ENCODE data around the gene C3. TPM values are rescaled to one million over a fixed set of nuclear protein-coding genes. Genes with fewer than 3 reads are reported as not detected.

The C3 gene
- total and polyA plus RNA-seq, 2 of the 13 experiments (the other 11 are each of a cell fraction or from before 2014, with no cell fraction given): 1,455 to 6,272 TPM

DNA sequence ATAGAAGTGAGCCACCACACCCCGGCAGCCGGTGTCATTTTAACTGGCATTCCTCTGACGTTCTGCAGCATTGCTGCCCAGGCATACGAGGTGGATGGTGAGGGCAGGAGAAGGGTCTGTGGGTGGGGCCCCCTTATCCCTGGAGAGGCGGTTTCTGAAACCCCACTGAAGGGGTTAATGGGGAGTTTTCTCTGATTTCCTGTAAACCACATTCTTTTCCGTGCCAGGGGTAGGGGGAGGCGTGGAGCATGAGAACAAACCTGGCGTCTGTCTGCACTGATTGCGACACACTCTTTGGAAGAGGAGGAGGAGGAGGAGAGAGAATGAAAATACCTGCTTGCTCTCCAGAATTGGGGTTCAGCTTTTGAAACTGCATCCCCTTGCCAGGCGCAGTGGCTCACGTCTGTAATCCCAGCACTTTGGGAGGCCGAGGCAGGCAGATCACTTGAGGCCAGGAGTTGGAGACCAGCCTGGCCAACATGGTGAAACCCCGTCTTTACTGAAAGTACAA, 2.7 kb upstream of the C3 start (continued):
- TF ChIP-seq, protein P1, sequence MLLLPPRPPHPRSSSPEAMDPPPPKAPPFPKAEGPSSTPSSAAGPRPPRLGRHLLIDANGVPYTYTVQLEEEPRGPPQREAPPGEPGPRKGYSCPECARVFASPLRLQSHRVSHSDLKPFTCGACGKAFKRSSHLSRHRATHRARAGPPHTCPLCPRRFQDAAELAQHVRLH (CRISPR knock-in tag; IDR thresholded peaks at IDR 0.05; ENCODE audit: borderline replicate concordance, low read depth): 0 out of 2 replicates have a peak, but pooled peaks have one; percentile 34
- peak; percentile 15; the same call in 1 of the 2 replicates for TF ChIP-seq NFKB2 (CRISPR knock-in tag; IDR thresholded peaks at IDR 0.05; ENCODE audit: borderline replicate concordance)
- TF ChIP-seq RARG (CRISPR knock-in tag; IDR thresholded peaks at IDR 0.05; ENCODE audit: low read depth): no peak
- TF ChIP-seq REL (CRISPR knock-in tag; conservative IDR thresholded peaks at IDR 0.05): no peak
- TF ChIP-seq CEBPG (CRISPR knock-in tag; IDR thresholded peaks at IDR 0.05): peak; percentile 99
- no peak for TF ChIP-seq ZNF616 (CRISPR knock-in tag; IDR thresholded peaks at IDR 0.05; ENCODE audit: low read depth)
- TF ChIP-seq, protein P2, sequence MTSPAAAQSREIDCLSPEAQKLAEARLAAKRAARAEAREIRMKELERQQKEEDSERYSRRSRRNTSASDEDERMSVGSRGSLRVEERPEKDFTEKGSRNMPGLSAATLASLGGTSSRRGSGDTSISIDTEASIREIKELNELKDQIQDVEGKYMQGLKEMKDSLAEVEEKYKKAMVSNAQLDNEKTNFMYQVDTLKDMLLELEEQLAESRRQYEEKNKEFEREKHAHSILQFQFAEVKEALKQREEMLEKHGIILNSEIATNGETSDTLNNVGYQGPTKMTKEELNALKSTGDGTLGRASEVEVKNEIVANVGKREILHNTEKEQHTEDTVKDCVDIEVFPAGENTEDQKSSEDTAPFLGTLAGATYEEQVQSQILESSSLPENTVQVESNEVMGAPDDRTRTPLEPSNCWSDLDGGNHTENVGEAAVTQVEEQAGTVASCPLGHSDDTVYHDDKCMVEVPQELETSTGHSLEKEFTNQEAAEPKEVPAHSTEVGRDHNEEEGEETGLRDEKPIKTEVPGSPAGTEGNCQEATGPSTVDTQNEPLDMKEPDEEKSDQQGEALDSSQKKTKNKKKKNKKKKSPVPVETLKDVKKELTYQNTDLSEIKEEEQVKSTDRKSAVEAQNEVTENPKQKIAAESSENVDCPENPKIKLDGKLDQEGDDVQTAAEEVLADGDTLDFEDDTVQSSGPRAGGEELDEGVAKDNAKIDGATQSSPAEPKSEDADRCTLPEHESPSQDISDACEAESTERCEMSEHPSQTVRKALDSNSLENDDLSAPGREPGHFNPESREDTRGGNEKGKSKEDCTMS (CRISPR knock-in tag; conservative IDR thresholded peaks at IDR 0.05): no peak
- TF ChIP-seq, protein P3, sequence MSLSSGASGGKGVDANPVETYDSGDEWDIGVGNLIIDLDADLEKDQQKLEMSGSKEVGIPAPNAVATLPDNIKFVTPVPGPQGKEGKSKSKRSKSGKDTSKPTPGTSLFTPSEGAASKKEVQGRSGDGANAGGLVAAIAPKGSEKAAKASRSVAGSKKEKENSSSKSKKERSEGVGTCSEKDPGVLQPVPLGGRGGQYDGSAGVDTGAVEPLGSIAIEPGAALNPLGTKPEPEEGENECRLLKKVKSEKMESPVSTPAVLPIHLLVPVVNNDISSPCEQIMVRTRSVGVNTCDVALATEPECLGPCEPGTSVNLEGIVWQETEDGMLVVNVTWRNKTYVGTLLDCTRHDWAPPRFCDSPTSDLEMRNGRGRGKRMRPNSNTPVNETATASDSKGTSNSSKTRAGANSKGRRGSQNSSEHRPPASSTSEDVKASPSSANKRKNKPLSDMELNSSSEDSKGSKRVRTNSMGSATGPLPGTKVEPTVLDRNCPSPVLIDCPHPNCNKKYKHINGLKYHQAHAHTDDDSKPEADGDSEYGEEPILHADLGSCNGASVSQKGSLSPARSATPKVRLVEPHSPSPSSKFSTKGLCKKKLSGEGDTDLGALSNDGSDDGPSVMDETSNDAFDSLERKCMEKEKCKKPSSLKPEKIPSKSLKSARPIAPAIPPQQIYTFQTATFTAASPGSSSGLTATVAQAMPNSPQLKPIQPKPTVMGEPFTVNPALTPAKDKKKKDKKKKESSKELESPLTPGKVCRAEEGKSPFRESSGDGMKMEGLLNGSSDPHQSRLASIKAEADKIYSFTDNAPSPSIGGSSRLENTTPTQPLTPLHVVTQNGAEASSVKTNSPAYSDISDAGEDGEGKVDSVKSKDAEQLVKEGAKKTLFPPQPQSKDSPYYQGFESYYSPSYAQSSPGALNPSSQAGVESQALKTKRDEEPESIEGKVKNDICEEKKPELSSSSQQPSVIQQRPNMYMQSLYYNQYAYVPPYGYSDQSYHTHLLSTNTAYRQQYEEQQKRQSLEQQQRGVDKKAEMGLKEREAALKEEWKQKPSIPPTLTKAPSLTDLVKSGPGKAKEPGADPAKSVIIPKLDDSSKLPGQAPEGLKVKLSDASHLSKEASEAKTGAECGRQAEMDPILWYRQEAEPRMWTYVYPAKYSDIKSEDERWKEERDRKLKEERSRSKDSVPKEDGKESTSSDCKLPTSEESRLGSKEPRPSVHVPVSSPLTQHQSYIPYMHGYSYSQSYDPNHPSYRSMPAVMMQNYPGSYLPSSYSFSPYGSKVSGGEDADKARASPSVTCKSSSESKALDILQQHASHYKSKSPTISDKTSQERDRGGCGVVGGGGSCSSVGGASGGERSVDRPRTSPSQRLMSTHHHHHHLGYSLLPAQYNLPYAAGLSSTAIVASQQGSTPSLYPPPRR (CRISPR knock-in tag; IDR thresholded peaks at IDR 0.05; ENCODE audit: borderline replicate concordance): peak; percentile 64; the same call in 1 of the 2 replicates
- TF ChIP-seq, protein P4, sequence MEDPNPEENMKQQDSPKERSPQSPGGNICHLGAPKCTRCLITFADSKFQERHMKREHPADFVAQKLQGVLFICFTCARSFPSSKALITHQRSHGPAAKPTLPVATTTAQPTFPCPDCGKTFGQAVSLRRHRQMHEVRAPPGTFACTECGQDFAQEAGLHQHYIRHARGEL (CRISPR knock-in tag; IDR thresholded peaks at IDR 0.05): no peak
- TF ChIP-seq ZNF839 (CRISPR knock-in tag; IDR thresholded peaks at IDR 0.05; ENCODE audit: borderline replicate concordance): no peak
- TF ChIP-seq POLR2AphosphoS5 (IDR thresholded peaks at IDR 0.05; ENCODE audit: low read depth, low read length): no peak
- no peak for TF ChIP-seq ZSCAN20 (CRISPR knock-in tag; IDR thresholded peaks at IDR 0.05; ENCODE audit: borderline replicate concordance)
- TF ChIP-seq ZBTB1 (CRISPR knock-in tag; IDR thresholded peaks at IDR 0.05; ENCODE audit: borderline replicate concordance): no peak
- TF ChIP-seq SIN3B (IDR thresholded peaks at IDR 0.05; ENCODE audit: low read length): no peak
- TF ChIP-seq, protein P5, sequence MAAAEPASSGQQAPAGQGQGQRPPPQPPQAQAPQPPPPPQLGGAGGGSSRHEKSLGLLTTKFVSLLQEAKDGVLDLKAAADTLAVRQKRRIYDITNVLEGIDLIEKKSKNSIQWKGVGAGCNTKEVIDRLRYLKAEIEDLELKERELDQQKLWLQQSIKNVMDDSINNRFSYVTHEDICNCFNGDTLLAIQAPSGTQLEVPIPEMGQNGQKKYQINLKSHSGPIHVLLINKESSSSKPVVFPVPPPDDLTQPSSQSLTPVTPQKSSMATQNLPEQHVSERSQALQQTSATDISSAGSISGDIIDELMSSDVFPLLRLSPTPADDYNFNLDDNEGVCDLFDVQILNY (CRISPR knock-in tag; conservative IDR thresholded peaks at IDR 0.05): no peak
- TF ChIP-seq SMARCE1 (IDR thresholded peaks at IDR 0.05; ENCODE audit: borderline replicate concordance): no peak
- TF ChIP-seq MTF2 (CRISPR knock-in tag; IDR thresholded peaks at IDR 0.05; ENCODE audit: borderline replicate concordance): no peak
- TF ChIP-seq ESRRA (CRISPR knock-in tag; IDR thresholded peaks at IDR 0.05; ENCODE audit: low read depth): 0 out of 2 replicates have a peak, but pooled peaks have one; percentile 18
- TF ChIP-seq ZNF878 (CRISPR knock-in tag; IDR thresholded peaks at IDR 0.05): 0 out of 2 replicates have a peak, but pooled peaks have one; percentile 29
- no peak for TF ChIP-seq HNRNPUL1 (IDR thresholded peaks at IDR 0.05; ENCODE audit: low read depth, low read length)
- TF ChIP-seq SMC3 (IDR thresholded peaks at IDR 0.05; ENCODE audit: low read length): peak; percentile 42
- TF ChIP-seq TBX3 (IDR thresholded peaks at IDR 0.05; ENCODE audit: borderline replicate concordance): no peak
- TF ChIP-seq ZSCAN31 (CRISPR knock-in tag; IDR thresholded peaks at IDR 0.05; ENCODE audit: low read depth): no peak
